Endodermal cell (in vitro differentiated cells): ENCODE results near the gene PRICKLE4. TPM values are rescaled to one million over a fixed set of nuclear protein-coding genes. Genes with fewer than 3 reads are reported as not detected.

Experiments used
- DNase-seq: peaks from one replicate; pipeline ENCODE4 v3.0.0-alpha.2; 2017
- H3K27ac ChIP-seq: 2 replicates; pipeline ENCODE4 v1.5.1; 2013; ENCODE audit warnings: mild to moderate bottlenecking, low read depth, low read length, moderate library complexity
- H3K27me3 ChIP-seq: 2 replicates; pipeline ENCODE4 v1.6.1; 2013; ENCODE audit warnings: mild to moderate bottlenecking, low read length, moderate library complexity; ENCODE audit not compliant: insufficient read depth, control insufficient read depth, poor library complexity, severe bottlenecking
- H3K36me3 ChIP-seq: 2 replicates; pipeline ENCODE4 v1.7.0; 2013; ENCODE audit warnings: mild to moderate bottlenecking, low read length, moderate library complexity; ENCODE audit not compliant: control insufficient read depth, insufficient read depth
- H3K4me1 ChIP-seq: one replicate; pipeline ENCODE4 v1.7.0; 2013; ENCODE audit warnings: low read length; ENCODE audit not compliant: control insufficient read depth, insufficient read depth
- H3K4me3 ChIP-seq: 2 replicates; pipeline ENCODE4 v1.5.1; 2013; ENCODE audit warnings: mild to moderate bottlenecking, low read length, moderate library complexity
- H3K9ac ChIP-seq: 2 replicates; pipeline ENCODE4 v1.6.1; 2013; ENCODE audit warnings: mild to moderate bottlenecking, low read length, moderate library complexity; ENCODE audit not compliant: poor library complexity, severe bottlenecking; ENCODE audit errors: extremely low read depth
- H3K9me3 ChIP-seq: 2 replicates; pipeline ENCODE4 v1.6.1; 2013; ENCODE audit warnings: mild to moderate bottlenecking, low read length, moderate library complexity; ENCODE audit not compliant: control insufficient read depth
- H3K27ac Mint-ChIP-seq: 2 replicates; pipeline ENCODE4 v1.8.0; 2020; ENCODE audit warnings: mixed read lengths
- H3K27me3 Mint-ChIP-seq: 2 replicates; pipeline ENCODE4 v1.8.0; 2021; ENCODE audit warnings: mild to moderate bottlenecking, mixed read lengths; ENCODE audit not compliant: insufficient read depth
- H3K36me3 Mint-ChIP-seq: 2 replicates; pipeline ENCODE4 v1.8.0; 2020; ENCODE audit warnings: low read depth, mixed read lengths
- H3K4me1 Mint-ChIP-seq: 2 replicates; pipeline ENCODE4 v1.8.0; 2020; ENCODE audit warnings: mixed read lengths
- H3K4me3 Mint-ChIP-seq: 2 replicates; pipeline ENCODE4 v1.8.0; 2020; ENCODE audit warnings: mild to moderate bottlenecking, moderate library complexity, mixed read lengths
- H3K9me3 Mint-ChIP-seq: 2 replicates; pipeline ENCODE4 v1.8.0; 2020; ENCODE audit warnings: mild to moderate bottlenecking, mixed read lengths
- WGBS, 2 experiments: methylation state at CpG; one replicate each; pipeline versions ENCODE4 v1.1.5 to v1.1.7; 2013; ENCODE audit warnings: missing lambda C conversion rate in 2 of 2, mixed read lengths in 1 of 2; ENCODE audit not compliant: insufficient coverage in 1 of 2, insufficient read length in 1 of 2; 5-methylcytosine and 5-hydroxymethylcytosine counted together
- total RNA-seq, 2 donors: library from RNA; stranded (reverse); fragmentation: NEBNext Ultra II Directional in 1 of 2; extraction: Animal tissue kit (Norgen Biotek cat#: 25700) in 1 of 2; gene quantifications; 2 replicates in 1 of 2; 3 replicates in 1 of 2; pipeline ENCODE4 v1.2.1, GENCODE V29; 2021
- TF ChIP-seq, protein P1 (sequence below): fragments of 200-600 bp; sonication (generic); conservative IDR thresholded peaks from 2 replicates; pipeline ENCODE4 v1.5.0; 2021; ENCODE audit warnings: antibody characterized with exemption, mild to moderate bottlenecking

The PRICKLE4 gene
- total RNA-seq, 2 donors from 2014 or later = 2.6 to 3.6 TPM

DNA sequence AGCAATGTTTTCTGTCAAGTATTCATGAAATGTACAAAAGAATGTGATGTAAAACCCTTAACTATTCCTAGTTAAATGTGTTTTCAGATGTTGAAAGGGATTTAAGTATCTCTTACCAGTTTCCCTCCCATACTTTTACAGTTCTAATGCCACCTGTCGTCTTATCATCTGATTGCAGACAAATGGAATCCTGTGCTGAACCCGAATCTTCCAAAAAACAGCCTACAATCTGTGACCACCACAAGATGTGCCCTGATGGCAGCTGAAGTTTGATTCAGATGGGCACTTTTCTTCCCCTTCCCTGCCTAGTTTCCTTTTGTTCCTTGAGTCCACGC is 8.8 kb downstream of the PRICKLE4 start:
- 89 to 98% methylated on average over 3 of the region's 3 CpGs for WGBS, 2 experiments
- no peak overlapping the region for H3K27ac ChIP-seq
- H3K9me3 Mint-ChIP-seq = no peaks in the 10 kb centered on the region
- peaks cover 31% of the 10 kb centered on the region for H3K36me3 Mint-ChIP-seq
- H3K27me3 Mint-ChIP-seq = peaks cover 20% of the 10 kb centered on the region
- H3K27me3 ChIP-seq = peaks cover 16% of the 10 kb centered on the region
- TF ChIP-seq, protein P1, sequence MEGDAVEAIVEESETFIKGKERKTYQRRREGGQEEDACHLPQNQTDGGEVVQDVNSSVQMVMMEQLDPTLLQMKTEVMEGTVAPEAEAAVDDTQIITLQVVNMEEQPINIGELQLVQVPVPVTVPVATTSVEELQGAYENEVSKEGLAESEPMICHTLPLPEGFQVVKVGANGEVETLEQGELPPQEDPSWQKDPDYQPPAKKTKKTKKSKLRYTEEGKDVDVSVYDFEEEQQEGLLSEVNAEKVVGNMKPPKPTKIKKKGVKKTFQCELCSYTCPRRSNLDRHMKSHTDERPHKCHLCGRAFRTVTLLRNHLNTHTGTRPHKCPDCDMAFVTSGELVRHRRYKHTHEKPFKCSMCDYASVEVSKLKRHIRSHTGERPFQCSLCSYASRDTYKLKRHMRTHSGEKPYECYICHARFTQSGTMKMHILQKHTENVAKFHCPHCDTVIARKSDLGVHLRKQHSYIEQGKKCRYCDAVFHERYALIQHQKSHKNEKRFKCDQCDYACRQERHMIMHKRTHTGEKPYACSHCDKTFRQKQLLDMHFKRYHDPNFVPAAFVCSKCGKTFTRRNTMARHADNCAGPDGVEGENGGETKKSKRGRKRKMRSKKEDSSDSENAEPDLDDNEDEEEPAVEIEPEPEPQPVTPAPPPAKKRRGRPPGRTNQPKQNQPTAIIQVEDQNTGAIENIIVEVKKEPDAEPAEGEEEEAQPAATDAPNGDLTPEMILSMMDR = no peak
- H3K27ac Mint-ChIP-seq = peak overlapping the region; percentile 39
- no peak overlapping the region for H3K9ac ChIP-seq
- H3K4me3 Mint-ChIP-seq = peak overlapping the region; percentile 97
- H3K36me3 ChIP-seq = peaks cover 38% of the 10 kb centered on the region
- no peaks in the 10 kb centered on the region for H3K9me3 ChIP-seq
- H3K4me1 Mint-ChIP-seq = peaks cover 3% of the 10 kb centered on the region
- DNase-seq = peak; percentile 19
- no peaks in the 10 kb centered on the region for H3K4me1 ChIP-seq
- H3K4me3 ChIP-seq = no peak overlapping the region

DNA sequence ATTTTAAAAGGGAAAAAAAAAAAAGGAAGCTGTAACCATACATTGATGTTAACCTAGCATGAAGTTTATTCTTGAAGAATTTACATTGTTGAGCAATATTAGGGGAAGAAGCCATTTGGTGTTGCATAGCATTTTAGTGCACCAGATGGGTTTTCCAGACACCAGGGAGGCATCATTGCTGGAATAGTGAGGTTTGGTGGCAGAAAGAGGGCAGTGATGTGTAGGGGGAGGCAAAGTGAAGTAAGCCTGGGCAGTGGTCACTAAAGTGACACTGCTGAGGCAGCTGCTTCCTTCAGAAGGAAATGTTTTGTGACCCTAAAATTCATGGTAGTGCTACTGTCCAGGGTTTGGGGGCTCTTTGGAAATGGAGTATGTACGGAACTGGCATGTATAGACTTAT is 9.5 kb downstream of the PRICKLE4 start:
- Mint-ChIP-seq H3K4me1 (peaks cover 3% of the 10 kb centered on the region), H3K4me3 (no peak overlapping the region), H3K27me3 (peaks cover 13% of the 10 kb centered on the region), H3K9me3 (no peaks in the 10 kb centered on the region), H3K27ac (no peak overlapping the region), H3K36me3 (peaks cover 31% of the 10 kb centered on the region)
- no peak overlapping the region for H3K4me3 ChIP-seq
- no peak overlapping the region for H3K9ac ChIP-seq
- H3K27ac ChIP-seq = no peak overlapping the region
- H3K27me3 ChIP-seq = peaks cover 9% of the 10 kb centered on the region
- no peaks in the 10 kb centered on the region for H3K4me1 ChIP-seq
- peaks cover 44% of the 10 kb centered on the region for H3K36me3 ChIP-seq
- WGBS, 2 experiments = 100% methylated on average over 1 of the region's 1 CpG
- no peaks in the 10 kb centered on the region for H3K9me3 ChIP-seq
- DNase-seq = peak; percentile 8
- TF ChIP-seq, protein P1 = no peak

DNA sequence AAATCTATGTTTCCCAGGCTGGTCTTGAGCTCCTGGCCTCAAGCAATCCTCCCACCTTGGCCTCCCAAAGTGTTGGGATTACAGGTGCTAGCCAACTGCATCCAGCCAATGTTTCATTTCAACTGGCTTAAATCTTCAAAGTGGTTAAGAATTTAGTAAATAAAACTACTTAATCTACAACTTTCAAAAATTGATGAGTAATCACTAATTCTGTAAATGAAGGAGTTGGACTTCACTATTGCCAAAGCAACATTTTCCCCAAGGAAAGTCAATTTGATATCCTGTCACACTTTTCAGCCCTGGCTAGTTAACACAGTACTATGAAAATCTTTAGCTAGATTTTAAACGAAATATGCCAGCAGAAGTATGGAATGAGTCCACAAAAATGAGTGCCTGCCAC is 10.7 kb downstream of the PRICKLE4 start:
- H3K27me3 Mint-ChIP-seq = peaks cover under 1% of the 10 kb centered on the region
- no peak for DNase-seq
- H3K27me3 ChIP-seq = no peaks in the 10 kb centered on the region

More for the DNA sequence above, 10.7 kb downstream of the PRICKLE4 start:
- Mint-ChIP-seq H3K9me3 (no peaks in the 10 kb centered on the region), H3K27ac (no peak overlapping the region), H3K4me3 (no peak overlapping the region), H3K36me3 (peaks cover 31% of the 10 kb centered on the region), H3K4me1 (no peaks in the 10 kb centered on the region)
- Histone ChIP-seq H3K9ac (no peak overlapping the region), H3K36me3 (peaks cover 56% of the 10 kb centered on the region), H3K27ac (no peak overlapping the region), H3K9me3 (no peaks in the 10 kb centered on the region), H3K4me1 (no peaks in the 10 kb centered on the region), H3K4me3 (no peak overlapping the region)
- 83 to 94% methylated on average over 1 of the region's 1 CpG for WGBS, 2 experiments
- TF ChIP-seq, protein P1 = no peak
